ENCODE results near the gene COL4A1. TPM values are rescaled to one million over a fixed set of nuclear protein-coding genes. Genes with fewer than 3 reads are reported as not detected.

Gene COL4A1
- total RNA-seq, 1 donor from 2014 or later: 65.2 TPM

- no peak for FAIRE-seq
- no peak for DNase-seq (ENCODE audit: low spot score in 2 of 2)
Measured at GRCh38 chr13:110229905-110230563, 76.9 kb downstream of the COL4A1 start.

GRCh38 chr13:110228936-110229904, 77.7 kb downstream of the COL4A1 start:
- DNase-seq (ENCODE audit: low spot score in 2 of 2) (no peak), FAIRE-seq (no peak)

GRCh38 chr13:110227864-110228643, 78.9 kb downstream of the COL4A1 start:
- DNase-seq (ENCODE audit: low spot score in 2 of 2) (no peak), FAIRE-seq (no peak)

- DNase-seq (ENCODE audit: low spot score in 2 of 2): no peak
- FAIRE-seq: no peak
Measured at GRCh38 chr13:110227416-110227815, 79.5 kb downstream of the COL4A1 start.

GRCh38 chr13:110225609-110226574, 81.1 kb downstream of the COL4A1 start:
- DNase-seq (ENCODE audit: low spot score in 2 of 2): no peak
- FAIRE-seq: no peak

- DNase-seq (ENCODE audit: low spot score in 2 of 2) (no peak), FAIRE-seq (no peak)
Measured at GRCh38 chr13:110225003-110225402, 82.0 kb downstream of the COL4A1 start.

GRCh38 chr13:110224519-110224918, 82.4 kb downstream of the COL4A1 start:
- no peak for FAIRE-seq
- DNase-seq (ENCODE audit: low spot score in 2 of 2): no peak

GRCh38 chr13:110221406-110222117, 85.4 kb downstream of the COL4A1 start:
- FAIRE-seq: no peak
- no peak for DNase-seq (ENCODE audit: low spot score in 2 of 2)

GRCh38 chr13:110220471-110220870, 86.5 kb downstream of the COL4A1 start:
- no peak for FAIRE-seq

GRCh38 chr13:110218581-110219201, 88.3 kb downstream of the COL4A1 start:
- FAIRE-seq (no peak), DNase-seq (ENCODE audit: low spot score in 2 of 2) (no peak)

More at GRCh38 chr13:110220471-110220870, 86.5 kb downstream of the COL4A1 start:
- DNase-seq (ENCODE audit: low spot score in 2 of 2): no peak

GRCh38 chr13:110217811-110218210, 89.1 kb downstream of the COL4A1 start:
- DNase-seq (ENCODE audit: low spot score in 2 of 2): no peak
- FAIRE-seq: no peak

GRCh38 chr13:110217085-110217484, 89.9 kb downstream of the COL4A1 start:
- DNase-seq (ENCODE audit: low spot score in 2 of 2): no peak
- no peak for FAIRE-seq

- DNase-seq (ENCODE audit: low spot score in 2 of 2): no peak
- no peak for FAIRE-seq
Measured at GRCh38 chr13:110216398-110217041, 90.4 kb downstream of the COL4A1 start.

GRCh38 chr13:110216006-110216397, 91.0 kb downstream of the COL4A1 start:
- no peak for FAIRE-seq
- DNase-seq (ENCODE audit: low spot score in 2 of 2): no peak

GRCh38 chr13:110215606-110216005, 91.4 kb downstream of the COL4A1 start:
- FAIRE-seq (no peak), DNase-seq (ENCODE audit: low spot score in 2 of 2) (no peak)

GRCh38 chr13:110214637-110215036, 92.3 kb downstream of the COL4A1 start:
- FAIRE-seq (no peak), DNase-seq (ENCODE audit: low spot score in 2 of 2) (no peak)

GRCh38 chr13:110213461-110214074, 93.4 kb downstream of the COL4A1 start:
- DNase-seq (ENCODE audit: low spot score in 2 of 2) (no peak), FAIRE-seq (no peak)

GRCh38 chr13:110212529-110212928, 94.4 kb downstream of the COL4A1 start:
- FAIRE-seq: no peak
- DNase-seq (ENCODE audit: low spot score in 2 of 2): no peak
